GM19324 (cell line): ENCODE results near the gene DDX17.

Source experiments
- ATAC-seq: cut with Tn5 transposase; IDR thresholded peaks from one replicate; pipeline ENCODE4 v1.9.1; 2021; ENCODE audit warnings: mild to moderate bottlenecking, moderate library complexity; ENCODE audit not compliant: unreplicated experiment, low FRiP score

Gene DDX17

GRCh38 chr22:38451864-38452263 is 54.2 kb downstream of the DDX17 start:
- ATAC-seq, result no peak

- no peak for ATAC-seq
Observed at GRCh38 chr22:38451404-38451803, 54.7 kb downstream of the DDX17 start.

- no peak for ATAC-seq
Observed at GRCh38 chr22:38450234-38450797, 55.8 kb downstream of the DDX17 start.

- ATAC-seq, result no peak
Observed at GRCh38 chr22:38449776-38450175, 56.3 kb downstream of the DDX17 start.

GRCh38 chr22:38448945-38449745 is 57.0 kb downstream of the DDX17 start:
- no peak for ATAC-seq

- ATAC-seq, result no peak
Observed at GRCh38 chr22:38446018-38446601, 60.0 kb downstream of the DDX17 start.

- ATAC-seq, result no peak
Observed at GRCh38 chr22:38444783-38445182, 61.3 kb downstream of the DDX17 start.

GRCh38 chr22:38443628-38444521 is 62.2 kb downstream of the DDX17 start:
- no peak for ATAC-seq

- ATAC-seq, result no peak
Observed at GRCh38 chr22:38442967-38443627, 63.0 kb downstream of the DDX17 start.

- ATAC-seq, result no peak
Observed at GRCh38 chr22:38441620-38442287, 64.4 kb downstream of the DDX17 start.

- ATAC-seq, result no peak
Observed at GRCh38 chr22:38440747-38441350, 65.3 kb downstream of the DDX17 start.

GRCh38 chr22:38437416-38437815 is 68.7 kb downstream of the DDX17 start:
- ATAC-seq, result no peak

- ATAC-seq, result no peak
Observed at GRCh38 chr22:38436629-38437395, 69.3 kb downstream of the DDX17 start.

GRCh38 chr22:38435965-38436364 is 70.1 kb downstream of the DDX17 start:
- no peak for ATAC-seq

GRCh38 chr22:38435010-38435409 is 71.1 kb downstream of the DDX17 start:
- ATAC-seq, result no peak

- no peak for ATAC-seq
Observed at GRCh38 chr22:38433871-38434270, 72.2 kb downstream of the DDX17 start.
